ENCODE results near the gene RASA3.
"Not testable (repeated sequence)": the region's sequence is repeated elsewhere in the genome, so short reads cannot be mapped to it uniquely, and the experiment has no call there.

RASA3 gene

DNA sequence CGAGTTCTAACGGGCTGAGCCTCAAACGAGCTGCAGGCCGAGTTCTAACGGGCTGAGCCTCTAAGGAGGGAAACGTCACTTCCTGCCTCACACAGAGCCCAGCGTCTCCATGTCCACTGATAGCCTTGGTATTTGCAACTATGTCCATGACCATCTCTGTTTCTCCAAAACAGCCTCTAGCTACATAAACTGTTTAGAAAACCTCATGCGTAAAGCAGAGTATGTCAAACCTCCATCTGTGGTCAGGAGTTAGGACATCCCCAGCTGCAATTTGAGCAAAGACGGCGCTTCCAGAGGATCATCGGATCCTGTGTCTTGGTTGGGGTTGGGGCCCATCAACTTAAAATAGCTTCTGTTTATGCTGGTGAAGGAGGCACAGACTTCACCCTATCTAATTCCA is 20.8 kb downstream of the RASA3 start:
- DNase-seq, result no peak

DNA sequence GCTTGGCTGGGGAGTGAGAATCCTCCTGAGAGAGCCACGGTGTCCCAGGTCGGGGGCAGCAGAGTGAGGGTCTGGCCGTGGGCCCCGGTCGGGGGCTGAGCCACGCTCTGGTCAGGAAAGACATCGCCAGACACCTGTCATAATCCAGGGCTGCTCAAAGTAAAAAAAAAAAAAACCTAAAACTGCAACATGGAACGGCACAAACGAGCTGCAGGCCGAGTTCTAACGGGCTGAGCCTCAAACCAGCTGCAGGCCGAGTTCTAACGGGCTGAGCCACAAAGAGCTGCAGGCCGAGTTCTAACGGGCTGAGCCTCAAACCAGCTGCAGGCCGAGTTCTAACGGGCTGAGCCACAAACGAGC is 21.6 kb downstream of the RASA3 start:
- not testable (repeated sequence) for DNase-seq

DNA sequence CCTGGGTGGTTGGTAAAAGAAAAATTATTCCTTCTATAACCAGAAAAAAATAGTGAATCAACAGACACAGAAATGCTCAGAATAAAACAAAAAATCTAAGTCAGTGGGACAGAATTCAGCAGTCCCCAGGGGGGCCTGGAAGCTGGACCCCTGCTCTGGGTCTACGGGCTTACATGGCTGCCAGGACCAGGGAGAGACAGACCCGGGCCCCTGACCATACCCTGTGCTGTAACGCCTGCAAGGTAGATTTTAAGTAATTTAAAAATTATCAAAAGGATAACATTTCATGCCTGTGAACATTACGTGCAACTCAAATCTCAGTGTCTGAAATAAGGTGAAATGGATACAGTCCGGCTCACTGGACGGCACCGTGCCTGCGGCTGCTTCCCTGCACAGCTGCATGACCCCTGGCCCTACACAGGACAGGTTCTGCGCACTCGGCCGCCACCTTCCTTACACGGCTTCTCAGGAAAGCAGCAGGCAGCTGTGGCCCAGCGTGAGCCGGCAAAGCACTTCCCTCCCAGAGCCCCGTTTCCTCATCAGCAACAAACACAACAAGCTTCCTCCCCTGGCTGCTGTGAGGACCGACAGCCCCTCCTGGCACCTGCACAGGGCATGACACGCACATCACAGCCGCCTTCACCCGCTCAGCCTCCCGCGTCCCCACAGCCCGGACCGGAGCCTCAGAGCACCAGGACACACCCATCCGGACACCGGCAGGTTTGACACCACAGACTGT is 22.2 kb downstream of the RASA3 start:
- DNase-seq, result peak; percentile 61 to 65

DNA sequence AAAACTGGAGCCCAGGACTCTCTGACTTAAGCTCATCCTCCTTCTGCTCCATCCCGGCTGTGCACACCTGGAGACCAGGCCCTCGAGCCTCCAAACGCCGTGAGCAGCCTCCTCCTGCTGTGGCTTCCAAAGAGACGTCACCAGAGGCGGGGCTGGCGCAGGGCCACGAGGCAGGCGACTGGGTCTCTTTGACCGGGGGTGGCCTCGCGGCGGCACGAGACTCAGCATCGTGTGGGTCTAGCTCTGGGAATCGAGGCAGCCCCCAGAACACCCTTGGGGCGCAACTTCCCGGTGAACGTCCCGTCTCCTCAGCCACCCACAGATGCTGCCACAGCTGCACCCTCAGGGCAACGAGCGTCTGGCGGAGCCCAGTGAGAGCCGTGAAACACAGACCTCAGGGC is 22.8 kb downstream of the RASA3 start:
- peak; percentile 37 for DNase-seq

DNA sequence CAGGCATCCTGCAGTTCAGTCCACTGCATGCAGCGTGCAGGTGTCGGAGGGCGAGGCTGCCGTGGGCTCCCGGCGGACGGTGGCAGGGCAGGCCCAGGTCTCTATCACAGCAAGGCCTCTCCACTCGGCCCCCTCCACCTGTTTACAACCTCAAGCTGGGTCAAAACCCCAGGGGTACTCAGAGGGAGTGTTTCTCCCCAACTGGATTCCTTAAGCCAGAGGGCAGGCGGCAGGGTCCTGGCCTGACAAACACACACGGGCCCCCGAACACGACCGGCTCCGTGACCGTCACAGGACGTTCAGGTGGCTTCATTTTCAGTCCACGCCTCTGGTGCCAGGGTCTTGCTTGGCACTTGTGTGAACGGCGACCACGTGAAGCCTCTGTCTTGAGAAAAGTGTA is 23.5 kb downstream of the RASA3 start:
- no peak for DNase-seq

DNA sequence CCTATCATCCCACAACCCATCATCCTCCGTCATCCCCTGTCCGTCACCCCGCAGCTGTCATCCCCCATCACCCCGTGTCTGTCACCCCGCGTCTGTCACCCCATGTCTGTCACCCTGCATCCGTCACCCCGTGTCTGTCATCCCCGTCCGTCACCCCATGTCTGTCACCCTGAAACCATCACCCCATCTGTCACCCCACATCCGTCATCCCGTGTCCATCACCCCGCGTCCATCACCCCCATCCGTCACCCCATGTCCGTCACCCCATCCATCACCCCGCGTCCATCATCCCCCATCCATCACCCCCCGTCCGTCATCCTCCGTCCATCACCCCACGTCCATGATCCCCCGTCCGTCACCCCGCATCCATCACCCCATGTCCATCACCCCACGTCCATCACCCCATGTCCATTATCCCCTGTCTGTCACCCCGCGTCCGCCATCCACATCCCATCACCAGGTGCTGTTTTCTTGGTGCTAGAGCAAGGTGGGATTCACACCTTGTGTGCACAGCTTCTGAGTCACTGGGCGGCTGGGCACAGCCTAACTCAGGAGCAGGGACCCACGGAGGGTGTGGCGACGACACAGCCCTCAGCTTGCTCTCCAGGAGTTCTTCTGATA is 24.2 kb downstream of the RASA3 start:
- no peak for DNase-seq

DNA sequence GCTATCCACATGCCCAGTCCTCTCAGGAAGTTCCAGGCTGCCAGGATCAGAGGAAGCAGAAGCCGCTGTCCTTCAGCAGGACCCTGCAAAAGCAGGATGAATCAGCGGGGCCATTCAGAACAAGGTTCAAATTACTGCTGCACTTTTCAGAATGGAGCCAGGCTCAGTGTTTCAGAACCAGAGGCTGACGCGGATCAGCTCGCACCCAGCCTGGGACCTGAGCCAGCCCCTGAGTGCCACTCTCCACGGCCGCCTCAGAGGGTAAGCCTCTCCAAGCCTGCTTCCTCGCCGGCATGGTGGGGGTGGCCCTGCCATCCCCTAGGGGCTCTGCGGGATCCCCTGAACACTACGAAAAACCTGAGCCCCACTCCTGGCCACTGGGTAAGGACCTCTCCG is 24.7 kb downstream of the RASA3 start:
- DNase-seq, result no peak

DNA sequence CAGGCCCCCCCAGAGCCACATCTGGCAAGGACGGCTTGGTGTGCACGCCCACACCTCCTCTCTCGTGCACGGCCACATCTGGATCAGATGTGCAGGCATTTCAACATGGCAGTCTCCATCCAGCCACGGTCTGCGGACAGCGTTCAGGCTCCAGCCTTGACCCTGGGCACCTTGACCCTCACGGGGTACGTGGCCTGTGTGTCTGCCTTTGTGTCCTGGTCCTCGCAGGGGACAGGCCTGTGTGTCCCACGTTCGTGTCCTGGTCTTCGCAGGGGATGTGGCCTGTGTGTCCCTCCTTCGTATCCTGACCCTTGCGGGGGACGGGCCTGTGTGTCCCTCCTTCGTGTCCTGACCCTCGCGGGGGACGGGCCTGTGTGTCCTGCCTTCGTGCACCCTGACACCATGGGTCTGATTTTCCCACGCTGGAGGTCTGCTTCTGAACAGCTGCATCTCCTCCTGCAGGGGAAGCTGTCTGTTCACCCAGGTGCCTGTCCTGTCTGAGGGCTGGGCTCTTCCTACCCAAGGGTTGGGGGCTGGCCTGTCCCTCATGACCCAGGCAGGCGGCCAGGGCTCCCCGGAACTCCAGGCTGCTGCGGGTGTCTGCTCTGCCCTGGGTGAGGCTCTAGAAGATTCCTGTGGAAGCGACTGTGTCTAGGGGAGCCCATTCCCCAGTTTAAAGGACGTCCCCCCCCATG is 25.3 kb downstream of the RASA3 start:
- DNase-seq, result no peak

DNA sequence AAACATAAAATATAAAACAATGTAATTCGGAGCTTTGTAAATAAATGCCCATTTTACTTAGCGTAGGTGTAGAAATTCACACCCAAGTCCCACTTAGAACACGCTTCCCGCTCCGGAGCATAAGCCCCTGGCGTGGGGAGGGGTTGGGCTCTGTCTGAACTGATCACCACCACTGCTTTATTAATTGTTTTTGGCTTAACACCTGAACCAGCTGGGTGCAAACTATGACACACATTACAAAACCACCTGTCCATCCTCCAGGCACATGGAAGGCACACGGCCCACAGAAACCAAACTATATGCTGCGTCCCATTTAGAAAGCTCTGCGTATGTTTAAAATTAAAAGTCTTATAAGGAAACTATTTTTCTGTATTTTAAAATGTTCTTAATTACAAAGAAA is 25.9 kb downstream of the RASA3 start:
- no peak for DNase-seq

DNA sequence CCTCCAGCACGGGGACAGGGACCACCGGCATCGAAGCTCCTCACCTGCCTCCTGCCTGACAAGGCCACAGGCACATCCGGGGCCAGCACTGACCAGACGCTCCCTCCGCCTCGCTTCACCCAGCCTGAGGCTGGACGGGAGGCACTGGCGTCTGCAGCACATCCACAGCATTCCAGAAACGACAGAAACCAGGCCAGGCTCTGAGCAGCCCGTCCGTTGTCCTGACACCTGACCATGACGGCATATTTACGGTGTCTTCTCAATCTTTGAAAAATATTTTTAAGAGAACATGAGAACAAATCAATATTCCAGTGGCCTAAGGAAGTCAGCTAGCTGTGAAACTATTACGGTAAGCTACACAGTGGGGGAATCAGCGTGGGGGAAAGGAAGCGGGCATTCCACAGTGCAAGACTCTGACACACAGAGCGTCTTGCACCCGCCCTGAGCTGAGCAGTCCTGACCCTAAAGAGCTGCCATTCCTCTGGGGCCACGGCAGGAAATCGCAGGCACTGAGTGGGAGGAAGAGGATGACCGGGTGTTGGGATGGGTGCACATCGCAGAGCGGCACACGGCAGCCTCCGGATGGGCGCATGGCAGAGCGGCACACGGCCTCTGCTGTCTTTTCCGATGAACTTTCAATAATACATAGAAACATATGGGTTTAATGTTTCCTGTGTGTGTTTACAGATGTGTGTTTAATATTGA is 26.8 kb downstream of the RASA3 start:
- no peak for DNase-seq

DNA sequence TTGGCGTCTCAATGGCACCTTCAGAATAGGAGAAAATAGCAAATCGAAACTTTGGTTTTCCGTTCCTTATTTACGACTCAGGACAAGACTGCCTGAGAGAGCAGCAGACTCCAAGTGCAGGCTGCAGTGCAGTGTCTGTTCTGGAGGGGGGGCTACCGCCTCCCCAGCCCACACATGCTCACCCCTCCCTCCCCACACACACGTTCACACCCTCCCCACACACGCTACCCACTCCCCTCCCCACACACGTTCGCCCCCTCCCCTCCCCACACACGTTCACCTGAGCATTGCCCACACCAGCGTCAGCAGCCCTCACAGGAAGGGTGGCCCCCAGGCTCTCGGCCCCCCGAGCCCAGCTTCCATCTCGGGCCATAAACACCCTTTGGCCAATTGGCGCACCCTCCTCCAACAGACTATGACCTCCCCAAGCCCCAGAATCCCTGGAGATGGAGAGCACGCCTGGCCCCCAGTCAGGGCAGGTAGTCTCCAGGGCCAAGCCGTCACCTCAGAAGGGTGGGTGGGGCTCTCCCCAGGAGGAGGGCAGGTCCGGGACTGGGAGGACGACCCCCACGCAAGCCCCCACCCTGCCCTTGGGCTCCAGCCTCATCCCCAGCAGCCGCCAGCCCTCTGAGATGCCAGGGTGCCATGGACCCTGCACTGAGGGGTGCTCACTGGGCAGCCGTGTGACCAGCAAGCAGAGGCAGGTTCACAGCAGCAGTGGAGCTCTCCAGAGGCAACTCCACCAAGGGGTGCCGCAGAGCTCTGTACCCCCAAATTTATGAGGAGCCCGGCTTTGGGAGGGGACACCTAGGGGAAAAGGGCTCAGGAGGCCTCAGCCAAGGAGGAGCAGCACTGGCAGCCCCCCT is 27.5 kb downstream of the RASA3 start:
- no peak for DNase-seq

DNA sequence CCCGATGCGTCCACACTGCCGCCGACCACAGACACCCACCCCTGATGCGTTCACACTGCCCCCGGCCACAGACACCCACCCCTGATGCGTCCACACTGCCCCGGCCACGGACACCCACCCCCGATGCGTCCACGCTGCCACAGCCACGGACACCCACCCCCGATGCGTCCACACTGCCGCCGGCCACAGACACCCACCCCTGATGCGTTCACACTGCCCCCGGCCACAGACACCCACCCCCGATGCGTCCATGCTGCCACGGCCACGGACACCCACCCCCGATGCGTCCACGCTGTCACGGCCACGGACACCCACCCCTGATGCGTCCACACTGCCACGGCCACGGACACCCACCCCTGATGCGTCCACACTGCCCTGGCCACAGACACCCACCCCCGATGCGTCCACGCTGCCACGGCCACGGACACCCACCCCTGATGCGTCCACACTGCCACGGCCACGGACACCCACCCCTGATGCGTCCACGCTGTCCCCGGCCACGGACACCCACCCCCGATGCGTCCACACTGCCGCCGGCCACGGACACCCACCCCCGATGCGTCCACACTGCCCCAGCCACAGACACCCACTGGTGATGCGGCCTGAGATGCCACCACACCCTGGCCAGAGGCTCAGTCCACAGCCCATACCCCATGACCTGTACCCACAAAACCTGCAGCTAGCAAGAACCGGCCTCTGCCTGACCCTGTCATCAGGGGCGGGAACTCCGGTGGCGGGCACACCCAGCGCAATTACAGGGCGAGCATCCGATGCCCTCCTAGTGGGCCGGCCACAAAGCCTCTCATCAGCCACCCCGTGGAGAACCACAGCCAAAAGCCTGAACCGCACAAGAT is 28.4 kb downstream of the RASA3 start:
- no peak for DNase-seq

DNA sequence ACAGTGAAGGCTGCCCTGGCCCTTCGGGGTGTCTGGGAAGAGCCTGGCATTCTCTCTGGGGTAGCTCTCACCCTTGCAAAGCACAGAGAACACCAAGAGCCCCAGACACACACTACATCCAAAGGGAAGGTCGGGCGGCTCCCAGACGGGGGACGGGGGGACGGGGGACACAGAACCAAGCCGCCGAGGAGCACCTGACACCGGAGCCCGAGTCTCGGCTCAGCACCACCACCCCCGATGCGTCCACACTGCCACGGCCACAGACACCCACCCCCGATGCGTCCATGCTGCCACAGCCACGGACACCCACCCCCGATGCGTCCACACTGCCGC is 29.2 kb downstream of the RASA3 start:
- DNase-seq, result not testable (repeated sequence)

DNA sequence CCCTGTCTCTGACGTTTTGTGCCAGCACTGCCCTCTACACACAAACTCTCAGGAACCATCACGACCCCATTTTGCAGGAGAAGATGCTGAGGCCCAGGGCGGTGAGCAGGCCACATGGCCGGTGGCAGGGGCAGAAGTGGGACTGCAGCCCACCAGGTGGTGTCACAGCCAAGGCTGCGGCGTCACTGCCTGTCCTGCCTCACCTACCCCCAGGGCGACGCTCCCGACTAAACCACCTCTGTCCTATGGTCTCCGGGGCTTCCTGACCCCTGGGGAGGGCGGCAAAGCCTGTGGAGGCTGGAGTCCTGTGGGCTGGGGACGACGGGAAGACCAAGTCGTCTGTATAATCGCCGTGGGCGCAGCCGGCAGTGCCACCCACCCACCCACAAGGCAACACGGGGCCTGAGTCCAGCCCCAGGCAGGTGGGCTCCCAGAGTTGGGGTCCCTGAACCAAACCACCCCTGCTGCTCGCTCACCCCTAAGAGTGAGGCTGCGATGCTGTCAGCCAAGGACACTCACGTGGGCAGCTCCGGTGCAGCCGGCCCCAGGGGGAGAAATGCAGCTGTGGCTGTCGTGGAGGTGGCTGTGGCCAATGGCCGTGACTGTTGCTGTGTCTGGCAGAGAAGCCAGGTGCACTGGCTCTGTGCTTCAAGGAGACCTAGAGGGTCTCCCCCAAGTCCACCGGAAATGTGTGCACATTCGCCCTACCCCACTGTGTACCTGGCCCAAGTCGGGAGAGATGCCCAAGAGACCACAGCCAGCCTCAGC is 29.7 kb downstream of the RASA3 start:
- DNase-seq, result no peak

DNA sequence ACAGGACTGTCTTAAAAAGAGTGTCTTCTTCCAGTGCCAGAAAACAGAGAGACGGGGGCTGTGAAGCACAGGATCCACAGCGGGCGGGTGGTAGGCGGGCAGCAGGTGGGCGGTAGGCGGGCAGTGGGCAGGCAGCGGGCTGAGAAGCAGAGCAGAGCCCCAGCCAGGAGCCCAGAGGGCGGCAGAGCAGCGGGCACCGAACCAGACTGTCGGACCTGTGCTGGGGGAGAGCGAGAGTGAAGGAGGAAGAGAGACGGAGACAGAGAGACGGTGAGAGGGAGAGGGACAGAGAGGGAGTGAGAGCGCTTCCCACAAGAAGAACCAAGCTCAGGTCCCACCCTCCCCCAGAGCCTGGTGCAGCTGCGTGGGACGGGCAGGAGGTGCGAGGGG is 30.3 kb downstream of the RASA3 start:
- DNase-seq, result no peak

DNA sequence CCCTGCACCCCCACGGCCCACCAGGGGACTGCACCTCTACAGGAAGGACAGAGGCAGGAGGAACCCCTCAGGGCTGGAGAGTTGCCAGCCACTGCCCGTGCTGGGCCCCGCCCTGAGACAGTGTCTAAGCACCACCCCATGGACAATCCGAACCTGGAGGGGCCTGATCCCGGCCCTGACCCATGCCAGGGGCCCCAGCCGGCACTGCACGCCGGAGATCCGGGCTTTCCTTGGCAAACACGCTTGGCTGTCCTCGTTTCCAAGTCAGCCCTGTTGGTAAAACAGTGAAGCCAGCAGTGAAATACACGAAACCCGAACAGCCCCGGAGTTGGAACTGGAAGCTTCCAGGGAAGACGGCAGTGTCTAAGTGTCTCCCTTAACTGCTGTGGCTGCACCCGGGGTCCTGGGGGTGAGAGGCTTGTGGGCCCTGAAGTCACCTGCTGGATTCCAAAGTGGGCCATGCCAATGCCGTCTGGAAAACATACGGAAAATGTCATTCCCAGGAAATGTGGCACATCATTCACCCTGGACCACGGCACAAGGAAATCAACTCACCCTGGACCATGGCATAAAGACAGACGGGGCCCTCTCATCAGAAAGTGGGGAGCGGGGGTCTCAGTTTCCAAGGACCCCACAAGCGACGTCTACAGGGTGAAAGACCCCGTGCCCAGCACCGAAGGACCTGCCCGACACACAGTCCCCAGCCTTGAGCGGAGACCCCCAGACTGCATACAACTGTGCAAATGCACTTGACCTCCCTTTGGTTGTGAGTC is 30.9 kb downstream of the RASA3 start:
- no peak for DNase-seq

DNA sequence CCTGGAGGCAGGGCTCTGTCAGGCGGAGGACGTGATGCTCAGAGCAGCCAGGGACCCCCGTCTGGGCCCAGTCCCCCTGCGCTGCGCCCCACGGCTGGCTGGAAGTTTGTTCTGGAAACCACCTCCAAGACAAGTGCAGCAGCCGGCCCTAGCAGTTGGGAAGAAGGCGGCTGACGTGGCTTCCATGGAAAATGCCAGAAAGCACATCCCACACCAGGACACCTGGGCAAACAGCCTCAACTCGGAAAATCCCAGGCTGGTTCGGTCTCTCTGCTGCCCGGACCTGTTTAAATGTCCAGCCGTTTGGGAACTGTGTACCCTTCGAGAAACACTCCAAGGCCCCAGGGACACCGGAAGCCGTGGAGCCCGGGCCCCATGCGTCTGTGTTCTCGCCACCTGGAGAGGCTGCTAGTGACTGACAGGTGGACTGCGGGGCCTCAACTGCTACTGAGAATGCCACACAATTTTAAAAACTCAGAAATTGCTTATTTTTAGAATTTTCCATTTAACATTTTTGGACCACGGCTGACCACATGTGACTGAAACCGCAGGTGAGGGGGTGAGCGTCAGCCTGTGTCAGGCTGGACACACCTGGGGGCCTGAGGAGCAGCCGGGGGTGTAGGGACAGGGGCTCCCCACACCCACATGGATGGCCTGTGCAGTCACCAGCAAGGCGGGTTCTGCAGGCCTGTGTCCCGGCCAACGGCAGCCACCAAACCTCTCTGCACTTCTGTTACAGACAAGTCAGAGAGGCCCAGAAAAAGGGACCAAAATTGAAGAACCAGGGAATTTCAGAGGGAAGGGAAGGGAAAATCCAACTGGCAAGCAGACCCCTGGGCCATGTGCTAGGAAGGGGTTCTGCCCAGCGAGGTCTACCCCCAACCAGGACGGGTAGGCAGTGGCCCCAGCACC is 31.7 kb downstream of the RASA3 start:
- DNase-seq, result no peak

DNA sequence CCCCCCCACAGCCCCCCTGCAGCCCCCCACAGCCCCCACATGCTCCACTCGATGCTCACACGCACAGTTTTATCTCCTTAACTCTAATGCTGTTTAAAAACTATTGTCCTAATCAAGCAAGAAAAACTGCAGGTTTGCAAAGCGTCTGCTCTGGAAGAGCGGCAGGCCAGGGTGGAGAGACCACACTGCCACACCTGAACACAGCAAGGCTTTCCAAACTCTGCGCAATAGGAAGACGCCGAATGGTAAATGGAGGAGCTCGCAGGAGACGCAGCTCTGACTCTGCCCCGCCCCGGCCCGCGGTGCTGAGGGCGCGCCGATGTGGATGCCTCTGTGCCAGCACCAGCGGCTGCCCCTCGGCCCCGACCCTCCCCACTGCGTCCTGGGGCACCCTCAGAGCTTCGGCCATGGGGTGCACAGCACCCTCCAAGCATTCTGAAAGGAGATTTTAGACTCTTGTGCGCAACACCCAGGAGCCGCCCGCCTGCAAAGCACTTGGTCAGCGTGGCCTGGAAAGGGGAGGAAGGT is 32.4 kb downstream of the RASA3 start:
- no peak for DNase-seq

DNA sequence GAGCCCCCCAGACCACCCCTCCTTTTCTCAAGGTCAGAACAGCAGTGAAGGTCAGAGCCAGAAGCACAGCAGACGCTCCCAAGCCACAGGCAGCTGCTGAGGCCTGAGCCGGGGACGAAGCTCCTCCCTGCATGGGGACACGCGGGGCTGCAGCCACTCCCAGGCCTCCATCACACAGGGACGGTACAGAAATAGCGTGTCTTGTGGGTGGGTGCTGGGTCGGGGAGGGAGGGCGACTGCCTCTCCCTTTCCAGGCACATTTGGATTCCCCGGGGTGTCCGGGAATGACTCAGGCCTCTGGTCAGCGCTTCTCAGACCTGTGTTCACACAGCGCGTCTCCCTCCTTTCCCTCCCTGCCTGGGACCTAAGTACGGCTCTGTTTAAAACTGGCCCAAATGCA is 33.2 kb downstream of the RASA3 start:
- no peak for DNase-seq
